PC-9 (cell line): ENCODE measurements around the gene PDE10A. TPM values are rescaled to one million over a fixed set of nuclear protein-coding genes. Genes with fewer than 3 reads are reported as not detected.

Experiments used
- BruUV-seq: library from RNA; stranded (reverse); fragments of 400-500 nt; replicated peaks from 2 replicates; lab custom pipeline; 2021; lab: Mats Ljungman, UMichigan
- CTCF ChIA-PET: fragments of 300-600 bp; sonication (Branson Sonifier 250); formaldehyde crosslinking; loops from one replicate; lab custom pipeline; 2022; ENCODE audit warnings: antibody characterized with exemption; lab: Charles Lee
- POLR2A ChIA-PET: fragments of 300-600 bp; sonication (Branson Sonifier 250); formaldehyde crosslinking; loops from one replicate; lab custom pipeline; 2022; ENCODE audit warnings: antibody characterized with exemption; ENCODE audit not compliant: unreplicated experiment; lab: Charles Lee
- DNase-seq, 2 experiments: peaks; one replicate each; pipeline versions ENCODE4 v3.0.0 to v3.0.0-alpha.2; 2015 to 2022; ENCODE audit warnings: mixed read lengths in 1 of 2
- H2AFZ ChIP-seq: fragments of 200-600 bp; sonication (generic); 2 replicates; pipeline ENCODE4 v1.8.1; 2017; ENCODE audit warnings: antibody characterized with exemption
- H3F3A ChIP-seq: fragments of 200-600 bp; sonication (generic); 2 replicates; pipeline ENCODE4 v1.8.1; 2017; ENCODE audit warnings: antibody characterized with exemption, mild to moderate bottlenecking, low read depth; ENCODE audit not compliant: insufficient read depth
- H3K27ac ChIP-seq: fragments of 200-600 bp; sonication (generic); 2 replicates; pipeline ENCODE4 v1.6.1; 2016; ENCODE audit warnings: mixed run types
- H3K27me3 ChIP-seq: fragments of 200-600 bp; sonication (generic); 2 replicates; pipeline ENCODE4 v1.6.1; 2016; ENCODE audit warnings: low read depth, mixed run types; ENCODE audit not compliant: insufficient read depth
- H3K36me3 ChIP-seq: fragments of 200-600 bp; sonication (generic); 2 replicates; pipeline ENCODE4 v1.6.1; 2016; ENCODE audit warnings: low read depth, mixed run types
- H3K4me1 ChIP-seq: fragments of 200-600 bp; sonication (generic); replicated peaks from 2 replicates; pipeline ENCODE4 v1.6.1; 2016; ENCODE audit warnings: mixed run types; ENCODE audit not compliant: insufficient read depth
- H3K4me2 ChIP-seq: fragments of 200-600 bp; sonication (generic); 2 replicates; pipeline ENCODE4 v1.6.1; 2017; ENCODE audit warnings: mixed run types
- H3K4me3 ChIP-seq: fragments of 200-600 bp; sonication (generic); 2 replicates; pipeline ENCODE4 v1.6.1; 2016; ENCODE audit warnings: mixed run types
- H3K79me2 ChIP-seq: fragments of 200-600 bp; sonication (generic); 2 replicates; pipeline ENCODE4 v1.6.1; 2017; ENCODE audit warnings: low read depth, mixed run types
- H3K9me2 ChIP-seq: fragments of 200-600 bp; sonication (generic); 2 replicates; pipeline ENCODE4 v1.8.1; 2017; ENCODE audit warnings: mild to moderate bottlenecking; ENCODE audit not compliant: insufficient read depth
- H3K9me3 ChIP-seq: fragments of 200-600 bp; sonication (generic); 2 replicates; pipeline ENCODE4 v1.8.1; 2016; ENCODE audit warnings: low read depth; ENCODE audit not compliant: insufficient read depth
- H4K20me1 ChIP-seq: fragments of 200-600 bp; sonication (generic); 2 replicates; pipeline ENCODE4 v1.8.1; 2017; ENCODE audit not compliant: insufficient read depth
- EZH2 ChIP-seq: fragments of 200-600 bp; sonication (generic); IDR thresholded peaks from 2 replicates; pipeline ENCODE4 v1.8.0; 2017; ENCODE audit warnings: antibody characterized with exemption, low read depth
- intact Hi-C: fragments of 100-400 bp; cut with micrococcal nuclease; formaldehyde crosslinking; loops from one replicate; pipeline ENCODE4 v1.10.0; 2022; ENCODE audit not compliant: unreplicated experiment
- total RNA-seq: library from RNA; stranded (reverse); gene quantifications from 2 replicates; pipeline ENCODE4 v1.2.3, GENCODE V29; 2021
- TF ChIP-seq, protein P1 (sequence below): fragments of 200-600 bp; sonication (generic); conservative IDR thresholded peaks from 2 replicates; pipeline ENCODE4 v1.6.1; 2017; ENCODE audit warnings: mixed run types, antibody characterized with exemption, mild to moderate bottlenecking, moderate library complexity

Gene PDE10A
- total RNA-seq, 1 experiment from 2014 or later = not detected

DNA sequence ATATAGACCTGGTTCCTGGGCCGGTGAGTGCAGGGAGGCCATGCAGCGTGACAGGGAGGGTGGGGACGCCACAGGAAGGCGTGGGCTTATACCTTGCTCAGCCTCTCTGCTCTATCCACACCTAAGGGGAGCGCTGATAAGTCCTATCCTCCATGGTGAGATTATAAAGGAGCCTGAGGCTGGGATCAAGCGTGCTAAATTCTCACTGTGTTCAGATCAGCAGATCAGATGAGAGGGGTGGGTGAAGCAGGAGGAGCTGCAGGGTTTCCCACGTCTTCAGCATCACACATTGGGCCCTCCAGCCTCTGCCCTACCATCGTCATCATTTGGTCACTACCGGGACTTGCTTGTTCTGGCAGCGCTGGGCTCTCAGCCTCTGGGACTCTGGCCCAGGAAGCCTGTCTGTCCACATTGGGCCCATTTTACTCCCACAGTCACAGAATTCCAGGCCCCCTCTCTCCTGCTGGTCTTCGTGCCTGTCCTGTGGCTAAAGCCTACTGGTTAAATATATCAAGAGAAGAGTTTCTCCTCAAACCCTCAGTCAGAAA, 29.1 kb upstream of the PDE10A start:
- Histone ChIP-seq H3K9me3 (no peaks in the 10 kb centered on the region), H3K27ac (no peak overlapping the region), H4K20me1 (no peaks in the 10 kb centered on the region), H3K4me2 (no peak overlapping the region), H3K79me2 (no peaks in the 10 kb centered on the region), H3K9me2 (no peaks in the 10 kb centered on the region), H3K27me3 (peaks cover 18% of the 10 kb centered on the region), H3K4me3 (no peak overlapping the region), H3F3A (no peaks in the 10 kb centered on the region; the same call in 1 of the 2 replicates), H2AFZ (no peak overlapping the region), H3K36me3 (no peaks in the 10 kb centered on the region), H3K4me1 (peaks cover 5% of the 10 kb centered on the region; the same call in 1 of the 2 replicates)
- CTCF ChIA-PET = no interaction called here
- intact Hi-C loops = no loop called here
- no peak for DNase-seq
- TF ChIP-seq, protein P1, sequence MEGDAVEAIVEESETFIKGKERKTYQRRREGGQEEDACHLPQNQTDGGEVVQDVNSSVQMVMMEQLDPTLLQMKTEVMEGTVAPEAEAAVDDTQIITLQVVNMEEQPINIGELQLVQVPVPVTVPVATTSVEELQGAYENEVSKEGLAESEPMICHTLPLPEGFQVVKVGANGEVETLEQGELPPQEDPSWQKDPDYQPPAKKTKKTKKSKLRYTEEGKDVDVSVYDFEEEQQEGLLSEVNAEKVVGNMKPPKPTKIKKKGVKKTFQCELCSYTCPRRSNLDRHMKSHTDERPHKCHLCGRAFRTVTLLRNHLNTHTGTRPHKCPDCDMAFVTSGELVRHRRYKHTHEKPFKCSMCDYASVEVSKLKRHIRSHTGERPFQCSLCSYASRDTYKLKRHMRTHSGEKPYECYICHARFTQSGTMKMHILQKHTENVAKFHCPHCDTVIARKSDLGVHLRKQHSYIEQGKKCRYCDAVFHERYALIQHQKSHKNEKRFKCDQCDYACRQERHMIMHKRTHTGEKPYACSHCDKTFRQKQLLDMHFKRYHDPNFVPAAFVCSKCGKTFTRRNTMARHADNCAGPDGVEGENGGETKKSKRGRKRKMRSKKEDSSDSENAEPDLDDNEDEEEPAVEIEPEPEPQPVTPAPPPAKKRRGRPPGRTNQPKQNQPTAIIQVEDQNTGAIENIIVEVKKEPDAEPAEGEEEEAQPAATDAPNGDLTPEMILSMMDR = no peak
- no peak for TF ChIP-seq EZH2
- POLR2A ChIA-PET = no interaction called here
- BruUV-seq = no TSS peak

DNA sequence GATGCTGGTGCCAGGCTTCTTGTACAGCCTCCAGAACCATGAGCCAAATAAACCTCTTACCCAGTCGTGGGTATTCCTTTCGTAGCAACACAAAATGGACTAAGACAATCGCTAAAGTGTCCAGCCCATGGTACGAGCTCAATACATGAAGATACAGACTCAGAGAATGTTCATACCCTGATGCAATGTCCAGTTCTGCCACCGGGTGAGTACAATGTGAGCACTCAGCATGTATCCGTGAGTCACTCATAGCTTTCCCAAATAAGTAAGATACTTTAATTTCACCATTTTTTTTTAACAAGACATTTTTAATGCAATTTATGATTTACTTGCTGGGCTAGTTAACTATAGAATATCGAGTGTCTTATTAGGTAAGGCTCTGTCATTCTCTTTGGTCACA, 26.7 kb upstream of the PDE10A start:
- no TSS peak for BruUV-seq
- Histone ChIP-seq H3K79me2 (no peaks in the 10 kb centered on the region), H2AFZ (no peak overlapping the region), H3K4me3 (no peak overlapping the region), H3K4me2 (no peak overlapping the region), H3K9me3 (no peaks in the 10 kb centered on the region), H4K20me1 (no peaks in the 10 kb centered on the region), H3K36me3 (no peaks in the 10 kb centered on the region), H3F3A (no peaks in the 10 kb centered on the region), H3K27me3 (peaks cover 25% of the 10 kb centered on the region), H3K4me1 (no peaks in the 10 kb centered on the region), H3K27ac (no peak overlapping the region), H3K9me2 (no peaks in the 10 kb centered on the region)
- TF ChIP-seq, protein P1 = no peak
- TF ChIP-seq EZH2 = no peak
- intact Hi-C loops = no loop called here
- no peak for DNase-seq
- POLR2A ChIA-PET = no interaction called here
- CTCF ChIA-PET = no interaction called here

DNA sequence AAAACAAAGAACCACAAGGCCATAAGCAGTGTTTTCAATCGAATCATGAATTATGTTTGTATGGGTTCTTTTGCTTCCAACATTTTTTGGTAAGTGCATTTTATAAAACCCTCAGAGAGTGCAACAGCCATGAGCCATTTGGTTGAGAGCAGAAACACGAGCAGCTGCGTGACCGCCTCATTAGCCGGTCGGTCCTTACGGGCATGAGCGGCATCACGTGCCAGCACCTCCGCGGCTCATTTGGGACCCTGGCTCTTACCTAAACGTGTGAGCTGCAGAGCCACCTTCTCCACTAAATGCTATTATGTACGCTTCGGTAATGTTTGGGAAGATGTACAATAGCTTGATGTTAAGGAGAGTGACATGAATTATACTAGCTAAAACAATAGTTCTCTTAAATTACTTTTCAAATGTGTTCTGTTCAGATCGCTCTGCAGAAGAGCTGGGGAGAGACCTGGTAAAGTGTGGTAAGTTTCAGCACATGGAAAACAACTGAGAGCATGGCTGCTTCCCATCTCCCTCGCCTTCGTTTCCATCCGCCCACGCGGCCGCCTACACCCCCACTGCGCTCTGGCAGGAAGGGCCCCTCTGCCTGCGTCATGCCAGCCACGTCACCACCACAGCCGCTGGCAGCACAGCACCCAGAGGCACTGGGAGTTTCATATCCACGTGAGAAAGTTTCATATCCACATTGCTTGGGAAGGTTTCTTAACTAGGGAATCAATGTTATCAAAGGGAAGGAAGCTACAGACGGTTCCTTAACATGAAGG, 23.7 kb upstream of the PDE10A start:
- no peaks in the 10 kb centered on the region for H4K20me1 ChIP-seq
- TF ChIP-seq EZH2 = no peak
- TF ChIP-seq, protein P1 = no peak
- BruUV-seq = no TSS peak
- no peak for DNase-seq
- no peak overlapping the region; the same call in 1 of the 2 replicates for H3K4me2 ChIP-seq
- ChIA-PET POLR2A (no interaction called here), CTCF (interaction anchor here (0.6 kb wide), 1 partner anchor 105 kb away, joined by 4 read pairs; no protein-coding TSS in a partner anchor)
- H3K4me1 ChIP-seq = no peaks in the 10 kb centered on the region
- H3K4me3 ChIP-seq = no peak overlapping the region
- H3K36me3 ChIP-seq = no peaks in the 10 kb centered on the region
- H3K27ac ChIP-seq = no peak overlapping the region
- no peaks in the 10 kb centered on the region for H3K79me2 ChIP-seq
- H3F3A ChIP-seq = no peaks in the 10 kb centered on the region
- intact Hi-C loops = no loop called here
- peaks cover 33% of the 10 kb centered on the region; the same call in 1 of the 2 replicates for H3K27me3 ChIP-seq
- no peaks in the 10 kb centered on the region for H3K9me2 ChIP-seq
- no peaks in the 10 kb centered on the region for H3K9me3 ChIP-seq
- no peak overlapping the region for H2AFZ ChIP-seq
